Panc1 (cell line): ENCODE results near the gene PLB1.

Experiments
- POLR2AphosphoS5 ChIP-seq: IDR thresholded peaks from 2 replicates; pipeline ENCODE4 v1.6.1; 2012; ENCODE audit warnings: mild to moderate bottlenecking, low read depth, low read length, moderate library complexity
- TF ChIP-seq, protein P1 (sequence below): fragments of 450-650 bp; IDR thresholded peaks from 2 replicates; pipeline ENCODE4 v1.5.1; 2017; ENCODE audit warnings: mild to moderate bottlenecking

DNA sequence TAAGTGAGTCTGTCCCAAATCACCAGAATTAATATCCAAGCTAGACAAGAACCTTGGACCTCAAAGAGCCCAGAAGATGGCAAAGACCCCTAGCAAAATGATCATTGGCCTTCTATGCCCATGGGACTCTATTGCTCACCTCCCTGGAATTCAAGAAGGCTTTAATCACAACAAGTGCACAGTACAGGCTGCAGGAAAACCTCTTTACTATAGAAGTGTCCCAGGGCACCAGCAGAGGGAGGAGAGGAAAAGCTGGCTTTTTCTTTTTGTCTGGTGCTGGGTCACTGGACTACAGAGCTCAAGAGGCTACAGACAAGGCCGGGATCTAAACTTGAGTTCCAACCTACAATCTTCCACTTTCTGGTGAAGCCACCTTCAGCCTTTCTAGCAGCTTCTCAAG, 167.5 kb downstream of the PLB1 start:
- TF ChIP-seq, protein P1, sequence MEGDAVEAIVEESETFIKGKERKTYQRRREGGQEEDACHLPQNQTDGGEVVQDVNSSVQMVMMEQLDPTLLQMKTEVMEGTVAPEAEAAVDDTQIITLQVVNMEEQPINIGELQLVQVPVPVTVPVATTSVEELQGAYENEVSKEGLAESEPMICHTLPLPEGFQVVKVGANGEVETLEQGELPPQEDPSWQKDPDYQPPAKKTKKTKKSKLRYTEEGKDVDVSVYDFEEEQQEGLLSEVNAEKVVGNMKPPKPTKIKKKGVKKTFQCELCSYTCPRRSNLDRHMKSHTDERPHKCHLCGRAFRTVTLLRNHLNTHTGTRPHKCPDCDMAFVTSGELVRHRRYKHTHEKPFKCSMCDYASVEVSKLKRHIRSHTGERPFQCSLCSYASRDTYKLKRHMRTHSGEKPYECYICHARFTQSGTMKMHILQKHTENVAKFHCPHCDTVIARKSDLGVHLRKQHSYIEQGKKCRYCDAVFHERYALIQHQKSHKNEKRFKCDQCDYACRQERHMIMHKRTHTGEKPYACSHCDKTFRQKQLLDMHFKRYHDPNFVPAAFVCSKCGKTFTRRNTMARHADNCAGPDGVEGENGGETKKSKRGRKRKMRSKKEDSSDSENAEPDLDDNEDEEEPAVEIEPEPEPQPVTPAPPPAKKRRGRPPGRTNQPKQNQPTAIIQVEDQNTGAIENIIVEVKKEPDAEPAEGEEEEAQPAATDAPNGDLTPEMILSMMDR = no peak; the same call in 1 of the 2 replicates
- no peak for TF ChIP-seq POLR2AphosphoS5
